GM20000 (cell line): ENCODE results near the gene NEK6.

ENCODE experiments used
- DNase-seq: peaks from one replicate; pipeline ENCODE4 v3.0.0; 2012; ENCODE audit warnings: low spot score
- TF ChIP-seq, protein P1 (sequence below): IDR thresholded peaks from 2 replicates; pipeline ENCODE4 v1.5.1; 2012; ENCODE audit warnings: mild to moderate bottlenecking, control low read depth; ENCODE audit errors: extremely low read depth, missing control alignments

Gene NEK6

DNA sequence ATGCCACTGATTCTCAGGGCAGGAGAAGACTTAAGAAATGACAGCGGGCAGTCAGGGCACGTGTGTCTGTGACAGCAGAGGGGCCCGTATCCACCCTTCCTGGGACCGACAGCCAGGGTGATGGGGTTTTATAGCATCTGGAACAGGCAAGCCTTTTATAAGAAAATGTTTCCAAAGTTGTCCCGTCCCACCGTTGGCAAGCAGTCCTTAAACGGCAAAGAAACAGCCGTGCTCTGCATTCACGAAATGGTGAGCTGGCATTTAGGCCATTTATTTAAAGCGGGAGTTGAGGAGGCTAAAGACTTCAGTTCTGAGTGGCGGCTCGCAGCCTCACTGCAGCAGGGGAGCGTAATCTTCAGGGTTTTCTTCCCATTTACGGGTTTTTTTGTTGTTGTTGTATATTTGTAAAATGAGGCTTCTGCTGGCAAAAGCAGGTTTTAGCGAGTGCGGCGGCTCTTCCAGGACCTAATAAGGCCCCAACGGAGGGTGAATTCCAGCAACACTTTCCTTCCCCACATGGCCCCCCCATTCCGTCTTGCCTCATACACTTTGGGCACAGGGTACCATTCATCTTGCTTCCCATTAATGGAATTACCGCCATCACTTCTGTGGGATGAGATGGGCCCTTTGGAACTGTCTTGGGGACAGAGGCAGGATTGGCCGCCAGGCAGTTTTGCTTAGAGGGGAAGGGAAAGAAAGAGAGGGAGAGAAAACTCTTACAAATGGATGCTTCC lies 15.8 kb downstream of the NEK6 start:
- DNase-seq: no peak
- TF ChIP-seq, protein P1, sequence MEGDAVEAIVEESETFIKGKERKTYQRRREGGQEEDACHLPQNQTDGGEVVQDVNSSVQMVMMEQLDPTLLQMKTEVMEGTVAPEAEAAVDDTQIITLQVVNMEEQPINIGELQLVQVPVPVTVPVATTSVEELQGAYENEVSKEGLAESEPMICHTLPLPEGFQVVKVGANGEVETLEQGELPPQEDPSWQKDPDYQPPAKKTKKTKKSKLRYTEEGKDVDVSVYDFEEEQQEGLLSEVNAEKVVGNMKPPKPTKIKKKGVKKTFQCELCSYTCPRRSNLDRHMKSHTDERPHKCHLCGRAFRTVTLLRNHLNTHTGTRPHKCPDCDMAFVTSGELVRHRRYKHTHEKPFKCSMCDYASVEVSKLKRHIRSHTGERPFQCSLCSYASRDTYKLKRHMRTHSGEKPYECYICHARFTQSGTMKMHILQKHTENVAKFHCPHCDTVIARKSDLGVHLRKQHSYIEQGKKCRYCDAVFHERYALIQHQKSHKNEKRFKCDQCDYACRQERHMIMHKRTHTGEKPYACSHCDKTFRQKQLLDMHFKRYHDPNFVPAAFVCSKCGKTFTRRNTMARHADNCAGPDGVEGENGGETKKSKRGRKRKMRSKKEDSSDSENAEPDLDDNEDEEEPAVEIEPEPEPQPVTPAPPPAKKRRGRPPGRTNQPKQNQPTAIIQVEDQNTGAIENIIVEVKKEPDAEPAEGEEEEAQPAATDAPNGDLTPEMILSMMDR: no peak

DNA sequence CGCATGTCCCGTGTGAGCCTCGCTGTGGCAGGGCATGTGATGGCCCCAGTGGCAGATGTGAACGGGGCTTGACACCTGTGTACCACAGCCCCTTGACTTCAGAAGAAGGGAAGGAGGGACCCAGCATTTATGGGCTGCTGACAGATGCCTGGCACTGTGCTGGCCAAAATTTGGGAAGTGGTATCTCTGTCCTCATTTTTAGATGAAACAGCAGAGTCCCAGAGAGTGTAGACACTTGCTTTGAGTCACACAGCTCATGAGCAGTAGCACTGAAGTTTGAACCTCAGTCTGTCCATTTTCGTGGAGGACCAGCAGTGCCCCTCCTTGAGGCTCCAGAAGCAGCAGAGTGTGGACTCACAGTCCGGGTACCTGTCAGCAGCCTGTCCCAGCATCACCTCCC lies 16.5 kb downstream of the NEK6 start:
- TF ChIP-seq, protein P1: no peak
- DNase-seq: no peak

DNA sequence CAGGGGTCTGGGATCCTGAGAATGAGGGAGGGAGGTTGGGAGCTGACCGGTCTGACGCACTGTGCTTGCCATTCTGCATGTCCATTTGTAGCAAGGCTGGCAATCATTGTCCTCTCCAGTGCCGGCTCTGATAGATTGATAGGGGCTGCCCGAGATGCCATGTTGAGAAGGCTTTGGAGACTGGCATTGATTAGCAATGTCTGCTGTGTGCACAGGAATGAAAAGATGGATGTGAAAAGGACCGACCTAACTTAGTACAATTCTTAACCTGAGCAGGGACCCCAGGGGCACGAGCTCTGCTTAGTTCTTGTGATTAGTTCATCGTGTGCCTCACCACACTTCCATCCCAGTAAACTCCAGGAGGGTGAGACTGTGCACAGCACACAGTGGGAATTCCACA lies 17.0 kb downstream of the NEK6 start:
- TF ChIP-seq, protein P1: no peak
- DNase-seq: no peak

DNA sequence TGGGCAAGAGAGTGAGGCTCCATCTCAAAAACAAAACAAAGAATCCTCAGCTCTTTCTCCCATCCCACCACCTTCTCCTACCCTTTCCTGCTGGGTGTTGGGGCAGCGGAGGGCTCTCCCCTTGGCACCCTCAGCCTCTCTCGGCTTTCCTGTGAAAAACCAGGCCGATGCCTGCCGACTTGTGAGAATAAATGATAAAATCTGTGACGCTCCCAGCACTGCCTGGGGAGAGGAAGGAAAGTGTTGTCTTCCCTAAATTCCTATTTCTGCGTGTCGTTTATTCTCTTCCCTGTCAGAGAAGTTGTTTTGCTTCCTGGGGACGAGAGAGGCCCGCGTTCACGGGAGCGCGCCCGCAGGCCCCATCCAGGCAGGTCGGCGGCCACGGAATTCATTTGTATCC lies 19.7 kb downstream of the NEK6 start:
- TF ChIP-seq, protein P1: no peak

DNA sequence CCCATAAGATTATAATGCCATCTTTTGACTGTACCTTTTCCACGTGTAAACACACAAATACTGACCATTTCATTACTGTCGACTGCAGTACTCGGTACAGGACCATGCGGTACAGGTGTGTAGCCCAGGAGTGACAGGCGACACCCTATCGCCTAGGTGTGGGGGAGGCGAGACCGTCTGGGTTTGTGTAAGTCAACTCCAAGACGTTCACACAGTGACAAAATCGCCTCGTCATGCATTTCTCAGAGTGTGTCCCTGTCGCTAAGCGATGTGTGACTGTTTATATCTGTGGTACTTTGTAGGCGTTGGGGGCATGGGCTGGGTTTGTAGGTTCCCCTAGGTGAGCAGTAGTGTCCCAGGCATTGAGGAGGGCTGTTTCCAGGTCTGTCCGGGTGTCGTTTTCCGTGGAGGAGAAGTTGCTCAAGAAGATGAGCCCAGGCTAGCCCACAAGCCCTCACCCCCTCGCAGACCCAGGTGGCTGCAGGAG lies 20.3 kb downstream of the NEK6 start:
- no peak for DNase-seq
- TF ChIP-seq, protein P1: no peak

More for the DNA sequence above, 19.7 kb downstream of the NEK6 start:
- no peak for DNase-seq

DNA sequence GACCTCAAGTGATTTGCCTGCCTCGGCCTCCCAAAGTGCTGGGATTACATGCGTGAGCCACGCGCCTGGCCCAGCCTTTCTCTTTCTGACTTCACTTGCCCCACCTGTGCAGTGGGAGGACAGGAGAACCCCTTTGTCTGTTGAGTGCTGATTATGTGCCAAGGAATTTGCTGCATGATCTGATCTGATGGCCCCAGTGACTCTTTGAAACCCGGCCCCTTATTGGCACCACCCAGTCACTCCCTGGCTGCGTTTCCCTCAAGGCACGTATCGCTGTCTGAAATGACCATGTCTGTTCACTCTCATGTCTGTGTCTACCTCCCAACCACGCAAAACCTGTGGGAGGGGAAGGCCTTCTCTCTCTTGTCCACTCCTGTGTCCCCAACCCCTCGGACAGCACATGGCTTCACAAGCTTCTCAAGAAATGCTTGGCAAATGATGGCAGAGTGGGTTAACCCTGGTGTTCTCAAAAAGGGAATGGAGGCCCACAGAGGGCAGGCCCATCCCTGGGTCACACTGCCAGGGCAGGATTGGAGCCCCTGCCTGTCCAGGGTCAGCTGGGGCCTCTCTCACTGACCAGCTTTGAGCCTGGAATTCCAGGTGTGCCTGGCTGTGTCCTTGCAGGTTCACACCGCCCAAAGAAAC lies 21.9 kb downstream of the NEK6 start:
- TF ChIP-seq, protein P1: no peak
- DNase-seq: no peak

DNA sequence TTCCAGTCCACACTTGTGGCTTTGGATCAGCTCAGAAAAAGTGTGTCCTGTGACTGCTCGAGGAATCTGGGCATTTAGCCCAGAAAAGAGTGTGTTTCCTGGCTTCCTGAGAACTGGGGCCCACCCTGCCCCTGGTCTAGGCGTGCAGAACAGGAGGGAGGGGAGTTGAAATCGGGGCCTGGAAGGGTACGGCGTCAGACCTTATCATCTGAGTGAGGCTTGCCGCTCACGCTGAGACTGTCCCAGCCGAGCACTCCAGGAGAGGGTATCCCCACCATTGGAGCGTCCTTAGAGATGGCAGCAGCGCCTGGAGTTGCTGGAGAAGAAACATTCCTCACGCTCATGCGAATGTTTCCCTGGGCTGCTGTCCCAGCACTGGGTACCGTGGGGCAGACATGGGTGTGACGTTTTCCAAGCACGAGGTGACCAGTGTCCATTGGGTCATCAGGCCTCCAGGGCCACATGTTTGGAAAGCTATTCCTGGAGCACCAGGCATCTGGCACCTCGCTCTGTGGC lies 22.5 kb downstream of the NEK6 start:
- TF ChIP-seq, protein P1: no peak
- DNase-seq: no peak
